HCT116 (cell line): ENCODE results near the gene DENND4A. TPM values are rescaled to one million over a fixed set of nuclear protein-coding genes. Genes with fewer than 3 reads are reported as not detected.

Experiments used
- ATAC-seq: fragments of 200-7000 bp; cut with Tn5 transposase; 2 replicates; pipeline ENCODE4 v1.9.1; 2020; ENCODE audit warnings: mild to moderate bottlenecking, moderate library complexity
- BruUV-seq: library from RNA; stranded (reverse); fragments of 400-500 nt; replicated peaks from 2 replicates; lab custom pipeline; 2021; lab: Mats Ljungman, UMichigan
- CTCF ChIA-PET: fragments of 300-600 bp; sonication (Branson Sonifier 250); formaldehyde crosslinking; loops from one replicate; lab custom pipeline; 2021; ENCODE audit warnings: antibody characterized with exemption; lab: Charles Lee
- POLR2A ChIA-PET: fragments of 300-600, 350-600 bp; sonication (Branson Sonifier 250); formaldehyde crosslinking; loops from one replicate; lab custom pipeline; 2021; ENCODE audit warnings: antibody characterized with exemption; lab: Charles Lee
- RAD21 ChIA-PET, 2 experiments: fragments of 300-600 bp; sonication (Branson Sonifier 250); formaldehyde crosslinking; loops; one replicate each; lab custom pipeline; 2023; ENCODE audit warnings: low total read pairs in 2 of 2; ENCODE audit not compliant: uncharacterized antibody in 2 of 2, unreplicated experiment in 2 of 2, low non-redundant PET in 1 of 2; lab: Charles Lee
- DNase-seq: peaks from one replicate; pipeline ENCODE4 v3.0.0-alpha.2; 2010; ENCODE audit warnings: low read depth, low spot score
- H2AFZ ChIP-seq: fragments of 200-600 bp; shearing (Covaris generic), sonication (generic); 2 replicates; pipeline ENCODE4 v1.6.1; 2017; ENCODE audit warnings: low read depth, mixed run types, mixed read lengths, antibody characterized with exemption, low read length; ENCODE audit not compliant: poor library complexity, severe bottlenecking
- H3K27ac ChIP-seq: 2 replicates; pipeline ENCODE4 v1.5.1; 2012; ENCODE audit warnings: low read depth, low read length
- H3K27me3 ChIP-seq: fragments of 200-600 bp; sonication (generic); 2 replicates; pipeline ENCODE4 v1.6.1; 2016; ENCODE audit warnings: mixed run types, low read length, mixed read lengths; ENCODE audit not compliant: insufficient read depth
- H3K36me3 ChIP-seq, 2 experiments: fragments of 200-500 bp in 1 of 2; fragments of 200-600 bp in 1 of 2; sonication (Bioruptor generic) in 1 of 2; sonication (generic) in 1 of 2; 2 replicates each; pipeline versions ENCODE4 v1.5.1 to v1.6.1; 2014 to 2016; ENCODE audit warnings: low read length in 2 of 2, inconsistent platforms in 1 of 2, mixed read lengths in 1 of 2, mixed run types in 1 of 2; ENCODE audit not compliant: insufficient read depth in 2 of 2, control insufficient read depth in 1 of 2
- H3K4me1 ChIP-seq, 2 experiments: fragments of 200-600 bp in 1 of 2; sonication (generic) in 1 of 2; 2 replicates each; pipeline versions ENCODE4 v1.5.1 to v1.6.1; 2012 to 2017; ENCODE audit warnings: low read length in 2 of 2, inconsistent platforms in 1 of 2, mild to moderate bottlenecking in 1 of 2, mixed read lengths in 1 of 2, mixed run types in 1 of 2, moderate library complexity in 1 of 2; ENCODE audit not compliant: insufficient read depth in 2 of 2, control insufficient read depth in 1 of 2
- H3K4me2 ChIP-seq: fragments of 200-600 bp; sonication (generic); 2 replicates; pipeline ENCODE4 v1.6.1; 2017; ENCODE audit warnings: mixed run types, low read length, mixed read lengths
- H3K4me3 ChIP-seq, 2 experiments: fragments of 200-600 bp in 1 of 2; sonication (generic) in 1 of 2; replicated peaks in 1 of 2; 2 replicates each; pipeline ENCODE4 v1.5.1; 2011 to 2016; ENCODE audit warnings: low read length in 2 of 2, control low read depth in 1 of 2, low read depth in 1 of 2, mild to moderate bottlenecking in 1 of 2, mixed read lengths in 1 of 2, mixed run types in 1 of 2
- H3K79me2 ChIP-seq: fragments of 200-600 bp; sonication (generic); 2 replicates; pipeline ENCODE4 v1.6.1; 2017; ENCODE audit warnings: mild to moderate bottlenecking, mixed run types, low read length, moderate library complexity, mixed read lengths; ENCODE audit not compliant: insufficient read depth
- H3K9ac ChIP-seq: fragments of 200-600 bp; sonication (generic); 2 replicates; pipeline ENCODE4 v1.6.1; 2016; ENCODE audit warnings: low read length, mixed read lengths
- H3K9me2 ChIP-seq: fragments of 200-600 bp; sonication (generic), shearing (Covaris generic); 2 replicates; pipeline ENCODE4 v1.6.1; 2017; ENCODE audit warnings: mixed run types, mild to moderate bottlenecking, moderate library complexity; ENCODE audit not compliant: insufficient read depth
- H3K9me3 ChIP-seq, 2 experiments: fragments of 200-500 bp in 1 of 2; fragments of 200-600 bp in 1 of 2; sonication (Bioruptor generic) in 1 of 2; sonication (generic) in 1 of 2; 2 replicates each; pipeline ENCODE4 v1.6.1; 2014 to 2017; ENCODE audit warnings: low read length in 2 of 2, mixed read lengths in 2 of 2, inconsistent platforms in 1 of 2, low read depth in 1 of 2, mild to moderate bottlenecking in 1 of 2, mixed run types in 1 of 2, moderate library complexity in 1 of 2; ENCODE audit not compliant: control insufficient read depth in 1 of 2, insufficient read depth in 1 of 2
- H4K20me1 ChIP-seq: fragments of 200-600 bp; sonication (generic), shearing (Covaris generic); 2 replicates; pipeline ENCODE4 v1.6.1; 2017; ENCODE audit warnings: mixed run types, mild to moderate bottlenecking, moderate library complexity; ENCODE audit not compliant: insufficient read depth
- ATF3 ChIP-seq: IDR thresholded peaks from 2 replicates; pipeline ENCODE4 v1.6.1; 2012
- CEBPB ChIP-seq: IDR thresholded peaks from 2 replicates; pipeline ENCODE4 v1.6.1; 2012; ENCODE audit warnings: low read depth
- EGR1 ChIP-seq: IDR thresholded peaks from 2 replicates; pipeline ENCODE4 v1.6.1; 2012; ENCODE audit warnings: low read depth
- ELF1 ChIP-seq: IDR thresholded peaks from 2 replicates; pipeline ENCODE4 v1.6.1; 2012; ENCODE audit warnings: low read depth, borderline replicate concordance
- EZH2 ChIP-seq: fragments of 200-600 bp; sonication (generic); IDR thresholded peaks from 2 replicates; pipeline ENCODE4 v1.6.1; 2017; ENCODE audit warnings: antibody characterized with exemption, mixed run types
- EZH2phosphoT487 ChIP-seq: fragments of 200-600 bp; IDR thresholded peaks from 2 replicates; pipeline ENCODE4 v1.6.1; 2018; ENCODE audit warnings: antibody characterized with exemption, borderline replicate concordance
- FOSL1 ChIP-seq: IDR thresholded peaks from 2 replicates; pipeline ENCODE4 v1.6.1; 2012; ENCODE audit warnings: low read depth
- JUND ChIP-seq: IDR thresholded peaks from 2 replicates; pipeline ENCODE4 v1.6.1; 2012
- MAX ChIP-seq: IDR thresholded peaks from 2 replicates; pipeline ENCODE4 v1.6.1; 2012
- POLR2A ChIP-seq: IDR thresholded peaks from 2 replicates; pipeline ENCODE4 v1.7.0; 2011; ENCODE audit warnings: borderline replicate concordance; ENCODE audit not compliant: insufficient read depth, insufficient read length; ENCODE audit errors: extremely low read depth
- POLR2AphosphoS5 ChIP-seq: IDR thresholded peaks from 2 replicates; pipeline ENCODE4 v1.6.1; 2011; ENCODE audit warnings: mild to moderate bottlenecking, low read depth, low read length, moderate library complexity
- RAD21 ChIP-seq: IDR thresholded peaks from 2 replicates; pipeline ENCODE4 v1.6.1; 2012; ENCODE audit warnings: low read depth, mild to moderate bottlenecking
- REST ChIP-seq: IDR thresholded peaks from 2 replicates; pipeline ENCODE4 v1.6.1; 2012; ENCODE audit warnings: low read depth
- SIN3A ChIP-seq: IDR thresholded peaks from 2 replicates; pipeline ENCODE4 v1.6.1; 2012; ENCODE audit warnings: low read depth
- SP1 ChIP-seq: IDR thresholded peaks from 2 replicates; pipeline ENCODE4 v1.6.1; 2012; ENCODE audit warnings: low read depth
- YY1 ChIP-seq: IDR thresholded peaks from 2 replicates; pipeline ENCODE4 v1.6.1; 2011; ENCODE audit warnings: low read length, low read depth, moderate library complexity, mild to moderate bottlenecking; ENCODE audit not compliant: insufficient replicate concordance; ENCODE audit errors: extremely low read depth
- ZNF274 ChIP-seq: fragments of 200-500 bp; sonication (Bioruptor generic); IDR thresholded peaks from 2 replicates; pipeline ENCODE4 v1.6.1; 2014; ENCODE audit warnings: mild to moderate bottlenecking, low read depth, low read length, inconsistent platforms
- intact Hi-C: fragments of 100-400 bp; cut with micrococcal nuclease; formaldehyde crosslinking; loops from 2 replicates; pipeline ENCODE4 v1.10.0; 2022
- total RNA-seq: library from RNA; stranded (reverse); gene quantifications from one replicate; pipeline ENCODE4 v1.2.1, GENCODE V29; 2021; ENCODE audit not compliant: unreplicated experiment

The DENND4A gene
- total RNA-seq, 1 experiment from 2014 or later, result 9.1 TPM

- POLR2A ChIA-PET, result no interaction called here
- Histone ChIP-seq H3K27ac (no peak overlapping the region), H3K9ac (no peak overlapping the region), H3K79me2 (no peaks in the 10 kb centered on the region), H3K4me1 (peaks cover 2 to 9% of the 10 kb centered on the region in 2 experiments; a peak in 3 of 4 replicates), H3K9me2 (no peaks in the 10 kb centered on the region), H3K36me3 (no peaks in the 10 kb centered on the region), H3K9me3 (no peaks in the 10 kb centered on the region), H3K27me3 (no peaks in the 10 kb centered on the region), H3K4me3 (no peak overlapping the region), H4K20me1 (no peaks in the 10 kb centered on the region), H3K4me2 (peak overlapping the region; percentile 10), H2AFZ (no peak overlapping the region)
- intact Hi-C loops, result loop anchor here (2.0 kb wide), 1 partner anchor 187 kb away; no protein-coding TSS in a partner anchor
- RAD21 ChIA-PET, result interaction anchor here in 1 of 2 experiments (0.9 to 1.1 kb wide), 2 partner anchors 42 to 191 kb away, joined by 3 read pairs; no protein-coding TSS in a partner anchor
- DNase-seq (no peak), ATAC-seq (peak; percentile 50)
- CTCF ChIA-PET, result interaction anchor here (1.1 to 3.5 kb wide), 4 partner anchors 42 to 220 kb away, joined by 3 to 11 read pairs (median 8); no protein-coding TSS in a partner anchor
- no peak for TF ChIP-seq CEBPB
- no peak for TF ChIP-seq JUND
- no peak for TF ChIP-seq MAX
- no peak for TF ChIP-seq ZNF274
- TF ChIP-seq POLR2AphosphoS5, result no peak
- TF ChIP-seq REST, result no peak
- TF ChIP-seq EZH2phosphoT487, result no peak
- TF ChIP-seq SP1, result no peak
- no peak for TF ChIP-seq ELF1
- TF ChIP-seq YY1, result no peak
- TF ChIP-seq EZH2, result no peak
- no peak for TF ChIP-seq RAD21
- TF ChIP-seq POLR2A, result no peak
- no peak for TF ChIP-seq EGR1
- TF ChIP-seq ATF3, result no peak
- no peak for TF ChIP-seq FOSL1
- no peak for TF ChIP-seq SIN3A
- BruUV-seq, result no TSS peak
Observed at GRCh38 chr15:65638109-65638508, 154.0 kb downstream of the DENND4A start.
